Heart left ventricle (tissue), 13 donors: ENCODE data around the gene C1QTNF6.

Experiments
- CTCF ChIP-seq, 12 donors: fragments of 200-600 bp; sonication (generic) in 4 of 12; IDR thresholded peaks; one replicate each; pipeline versions ENCODE4 v1.5.0 to v1.8.0; 2018 to 2022; ENCODE audit warnings: antibody characterized with exemption in 12 of 12, mild to moderate bottlenecking in 5 of 12
- POLR2A ChIP-seq, 2 donors: fragments of 450-650 bp; IDR thresholded peaks; one replicate each; pipeline ENCODE4 v1.6.1; 2017; ENCODE audit warnings: antibody characterized with exemption in 2 of 2, mild to moderate bottlenecking in 2 of 2, moderate library complexity in 2 of 2
- donor health status: ischemic (EF 13 %, LVEDD 7.1; RV severe dilation, severe dysfunction).
- donor health status: DM: no; HTN: yes; CAD: no.
- donor health status: DM: no; HTN: no; CAD: no.
- donor health status: ischemic (EF 25% LVEDD 6.9; RV normal size, moderate dysfunction).
- donor health status: ischemic (EF 25% LVEDD 5.7; RV mildly dilated, moderate dysfunction).
- donor health status: ischemic (EF 35%, LVEDD 5.7; RV mildly dilated, moderate dysfunction).
- donor health status: nonischemic (EF 11% LVEDD 7.7; RV severe dilation, severe dysfunction).
- donor health status: DM: yes; HTN: yes; CAD: no.
- donor health status: PGD.
- donor health status: ischemic (EF 29% LVEDD 5.4; RV normal size, mild dysfunction).
- donor health status: nonischemic (EF 23%, LVEDD 6.1; RV moderate dilation, normal function).

- no peak for TF ChIP-seq CTCF (IDR thresholded peaks at IDR 0.05)
- no peak for TF ChIP-seq POLR2A (IDR thresholded peaks at IDR 0.05)
These were observed 15.5 kb downstream of the C1QTNF6 start for GRCh38 chr22:37172266-37173245.
